Left kidney (tissue), 1 donor: Measurements from ENCODE around the gene NXF1. TPM values are rescaled to one million over a fixed set of nuclear protein-coding genes. Genes with fewer than 3 reads are reported as not detected.

Source experiments
- polyA plus RNA-seq: library from polyadenylated mRNA; unstranded; fragments of 120-200 nt; gene quantifications from one replicate; pipeline ENCODE4 v1.2.1, GENCODE V29; 2013; ENCODE audit not compliant: insufficient read length

NXF1 gene
- polyA plus RNA-seq, 1 donor = 136 TPM

Other genes with a start within 250 kb of the NXF1 start
- gene EEF1G, start 231.5 kb downstream of the NXF1 start, polyA plus RNA-seq = 2,043 TPM
- 24.8 TPM for gene TUT1, start 213.9 kb downstream of the NXF1 start, polyA plus RNA-seq
- 108 TPM for gene MTA2, start 203.6 kb downstream of the NXF1 start, polyA plus RNA-seq
- 36.4 TPM for gene EML3, start 192.7 kb downstream of the NXF1 start, polyA plus RNA-seq
- 3.5 TPM for gene ROM1, start 192.2 kb downstream of the NXF1 start, polyA plus RNA-seq
- 26.3 TPM for gene B3GAT3, start 183.5 kb downstream of the NXF1 start, polyA plus RNA-seq
- gene GANAB, start 158.8 kb downstream of the NXF1 start, polyA plus RNA-seq = 395 TPM
- gene INTS5, start 152.1 kb downstream of the NXF1 start, polyA plus RNA-seq = 17.8 TPM
- 59.0 TPM for gene C11orf98, start 140.2 kb downstream of the NXF1 start, polyA plus RNA-seq
- gene CSKMT, start 140.1 kb downstream of the NXF1 start, polyA plus RNA-seq = 5.9 TPM
- 7.5 TPM for gene UQCC3, start 133.8 kb downstream of the NXF1 start, polyA plus RNA-seq
- gene LBHD1, start 133.2 kb downstream of the NXF1 start, polyA plus RNA-seq = 9.0 TPM
- 140 TPM for gene UBXN1, start 126.4 kb downstream of the NXF1 start, polyA plus RNA-seq
- gene LRRN4CL, start 115.9 kb downstream of the NXF1 start, polyA plus RNA-seq = 0.78 TPM
- gene BSCL2, start 98.0 kb downstream of the NXF1 start, polyA plus RNA-seq = 68.3 TPM
- 2.5 TPM for gene GNG3, start 97.8 kb downstream of the NXF1 start, polyA plus RNA-seq
- gene HNRNPUL2, start 78.0 kb downstream of the NXF1 start, polyA plus RNA-seq = 101 TPM
- gene TTC9C, start 77.0 kb downstream of the NXF1 start, polyA plus RNA-seq = 43.1 TPM
- 8.1 TPM for gene ZBTB3, start 51.3 kb downstream of the NXF1 start, polyA plus RNA-seq
- 145 TPM for gene POLR2G, start 43.9 kb downstream of the NXF1 start, polyA plus RNA-seq
- 39.8 TPM for gene TAF6L, start 34.0 kb downstream of the NXF1 start, polyA plus RNA-seq
- gene TMEM179B, start 18.0 kb downstream of the NXF1 start, polyA plus RNA-seq = 66.4 TPM
- 25.0 TPM for gene TMEM223, start 13.4 kb downstream of the NXF1 start, polyA plus RNA-seq
- gene STX5, start 26.6 kb upstream of the NXF1 start, polyA plus RNA-seq = 51.3 TPM
- gene TEX54, start 27.4 kb upstream of the NXF1 start, polyA plus RNA-seq = not detected
- gene WDR74, start 34.1 kb upstream of the NXF1 start, polyA plus RNA-seq = 42.1 TPM
- gene SLC3A2, start 75.5 kb upstream of the NXF1 start, polyA plus RNA-seq = 193 TPM
- not detected for gene CHRM1, start 115.9 kb upstream of the NXF1 start, polyA plus RNA-seq
- gene SLC22A6, start 179.5 kb upstream of the NXF1 start, polyA plus RNA-seq = 29.4 TPM
- 51.0 TPM for gene SLC22A8, start 210.4 kb upstream of the NXF1 start, polyA plus RNA-seq